Measurements from ENCODE around the gene ARL5C. TPM values are rescaled to one million over a fixed set of nuclear protein-coding genes. Genes with fewer than 3 reads are reported as not detected.

ARL5C gene
- total and polyA plus RNA-seq, 12 donors: not detected

DNA sequence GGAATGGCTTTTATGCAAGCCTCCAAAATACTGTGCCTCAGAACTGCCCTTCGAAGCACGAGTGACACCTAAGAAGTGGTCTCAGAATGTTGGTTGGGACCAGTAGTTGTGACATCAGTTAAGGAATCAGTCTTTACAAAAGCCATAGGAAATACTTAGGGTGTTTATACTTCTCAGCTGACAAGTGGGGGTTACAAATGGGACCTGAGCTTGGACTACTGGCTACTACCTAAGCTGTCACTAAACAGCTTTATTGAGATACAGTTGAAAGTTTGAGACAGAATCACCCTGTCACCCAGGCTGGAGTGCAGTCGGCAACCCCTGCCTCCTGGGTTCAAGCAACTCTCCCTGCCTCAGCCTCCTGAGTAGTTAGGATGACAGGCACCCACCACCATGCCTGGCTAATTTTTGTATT, 39.2 kb upstream of the ARL5C start:
- WGBS, 2 donors: 76 to 81% methylated on average over 3 of the region's 3 CpGs
- ATAC-seq: no peak
- no peak for DNase-seq
- H3K27ac ChIP-seq: no peak overlapping the region
- no peaks in the 10 kb centered on the region for H3K9me3 ChIP-seq
- H3K4me1 ChIP-seq: peaks cover 17 to 44% (median 33%) of the 10 kb centered on the region in 9 donors
- H3K36me3 ChIP-seq: peaks cover 0 to 44% (median 40%) of the 10 kb centered on the region in 9 donors
- TF ChIP-seq, protein P1, sequence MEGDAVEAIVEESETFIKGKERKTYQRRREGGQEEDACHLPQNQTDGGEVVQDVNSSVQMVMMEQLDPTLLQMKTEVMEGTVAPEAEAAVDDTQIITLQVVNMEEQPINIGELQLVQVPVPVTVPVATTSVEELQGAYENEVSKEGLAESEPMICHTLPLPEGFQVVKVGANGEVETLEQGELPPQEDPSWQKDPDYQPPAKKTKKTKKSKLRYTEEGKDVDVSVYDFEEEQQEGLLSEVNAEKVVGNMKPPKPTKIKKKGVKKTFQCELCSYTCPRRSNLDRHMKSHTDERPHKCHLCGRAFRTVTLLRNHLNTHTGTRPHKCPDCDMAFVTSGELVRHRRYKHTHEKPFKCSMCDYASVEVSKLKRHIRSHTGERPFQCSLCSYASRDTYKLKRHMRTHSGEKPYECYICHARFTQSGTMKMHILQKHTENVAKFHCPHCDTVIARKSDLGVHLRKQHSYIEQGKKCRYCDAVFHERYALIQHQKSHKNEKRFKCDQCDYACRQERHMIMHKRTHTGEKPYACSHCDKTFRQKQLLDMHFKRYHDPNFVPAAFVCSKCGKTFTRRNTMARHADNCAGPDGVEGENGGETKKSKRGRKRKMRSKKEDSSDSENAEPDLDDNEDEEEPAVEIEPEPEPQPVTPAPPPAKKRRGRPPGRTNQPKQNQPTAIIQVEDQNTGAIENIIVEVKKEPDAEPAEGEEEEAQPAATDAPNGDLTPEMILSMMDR (IDR thresholded peaks at IDR 0.05): no peak
- H3K27me3 ChIP-seq: peaks cover 0 to 6% (median under 1%) of the 10 kb centered on the region in 7 donors
- intact Hi-C loops (cut with DNase I): loop anchor here in 4 of 10 donors (5.0 kb wide), 1 partner anchor 37 kb away; no protein-coding TSS in a partner anchor
- no peak overlapping the region for H3K4me3 ChIP-seq

DNA sequence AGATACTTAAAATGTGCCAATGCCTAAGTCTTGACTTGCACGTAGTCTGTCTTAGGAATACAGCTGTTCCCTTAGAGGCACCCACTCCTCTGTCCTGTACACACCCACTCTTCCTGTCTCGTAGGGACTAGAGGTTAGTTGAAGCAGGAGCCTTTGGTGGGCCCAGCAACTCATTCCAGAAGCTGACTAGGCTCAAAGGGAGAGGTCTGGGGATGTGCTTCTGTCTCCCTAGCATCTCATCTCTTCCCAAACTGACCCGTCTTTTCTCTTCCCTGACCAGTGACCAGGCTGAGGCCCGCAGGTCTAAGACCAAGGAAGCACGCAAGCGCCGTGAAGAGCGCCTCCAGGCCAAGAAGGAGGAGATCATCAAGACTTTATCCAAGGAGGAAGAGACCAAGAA, 38.3 kb upstream of the ARL5C start:
- Histone ChIP-seq H3K9me3 (no peaks in the 10 kb centered on the region), H3K36me3 (peaks cover 0 to 44% (median 40%) of the 10 kb centered on the region in 9 donors), H3K27me3 (no peaks in the 10 kb centered on the region), H3K27ac (no peak overlapping the region), H3K4me1 (peaks cover 10 to 39% (median 27%) of the 10 kb centered on the region in 9 donors), H3K4me3 (no peak overlapping the region)
- DNase-seq (no peak), ATAC-seq (no peak)
- TF ChIP-seq, protein P1 (IDR thresholded peaks at IDR 0.05): no peak
- intact Hi-C loops (cut with DNase I): no loop called here
- WGBS, 2 donors: 85% methylated on average over 8 of the region's 8 CpGs

DNA sequence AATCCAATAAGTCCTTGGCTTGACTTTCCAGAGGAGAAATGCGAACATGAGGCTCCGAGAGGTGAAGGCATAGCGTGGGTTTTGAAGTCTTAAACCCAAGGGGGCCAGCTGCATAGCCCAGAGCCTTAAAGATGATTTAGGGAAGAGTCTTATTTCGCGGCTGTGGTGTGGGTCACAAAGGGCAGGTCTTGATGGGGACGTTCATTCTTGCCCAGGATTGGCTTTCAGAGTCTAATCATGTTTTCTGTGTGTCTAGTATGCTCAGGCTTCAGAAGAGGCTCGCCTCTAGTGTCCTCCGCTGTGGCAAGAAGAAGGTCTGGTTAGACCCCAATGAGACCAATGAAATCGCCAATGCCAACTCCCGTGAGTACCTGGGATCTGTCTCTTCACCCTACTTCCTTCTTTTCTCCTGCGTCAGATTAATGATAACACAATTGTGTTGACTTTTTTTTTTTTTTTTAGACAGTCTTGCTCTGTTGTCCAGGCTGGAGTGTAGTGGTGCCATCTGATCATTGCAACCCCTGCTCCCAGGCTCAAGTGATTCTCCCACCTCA, 35.1 kb upstream of the ARL5C start:
- TF ChIP-seq, protein P1 (IDR thresholded peaks at IDR 0.05): no peak
- intact Hi-C loops (cut with DNase I): no loop called here
- Histone ChIP-seq H3K9me3 (no peaks in the 10 kb centered on the region), H3K27ac (peak overlapping the region in 9 of 10 donors; percentile 89 to 98 (median 96)), H3K27me3 (no peaks in the 10 kb centered on the region), H3K36me3 (peaks cover 0 to 44% (median 40%) of the 10 kb centered on the region in 9 donors), H3K4me1 (peaks cover 8 to 58% (median 46%) of the 10 kb centered on the region in 9 donors), H3K4me3 (peak overlapping the region; percentile 77 to 100 (median 92))
- ATAC-seq (no peak), DNase-seq (no peak)
- whole genome bisulfite sequencing, 2 donors: 44 to 49% methylated on average over 11 of the region's 11 CpGs

DNA sequence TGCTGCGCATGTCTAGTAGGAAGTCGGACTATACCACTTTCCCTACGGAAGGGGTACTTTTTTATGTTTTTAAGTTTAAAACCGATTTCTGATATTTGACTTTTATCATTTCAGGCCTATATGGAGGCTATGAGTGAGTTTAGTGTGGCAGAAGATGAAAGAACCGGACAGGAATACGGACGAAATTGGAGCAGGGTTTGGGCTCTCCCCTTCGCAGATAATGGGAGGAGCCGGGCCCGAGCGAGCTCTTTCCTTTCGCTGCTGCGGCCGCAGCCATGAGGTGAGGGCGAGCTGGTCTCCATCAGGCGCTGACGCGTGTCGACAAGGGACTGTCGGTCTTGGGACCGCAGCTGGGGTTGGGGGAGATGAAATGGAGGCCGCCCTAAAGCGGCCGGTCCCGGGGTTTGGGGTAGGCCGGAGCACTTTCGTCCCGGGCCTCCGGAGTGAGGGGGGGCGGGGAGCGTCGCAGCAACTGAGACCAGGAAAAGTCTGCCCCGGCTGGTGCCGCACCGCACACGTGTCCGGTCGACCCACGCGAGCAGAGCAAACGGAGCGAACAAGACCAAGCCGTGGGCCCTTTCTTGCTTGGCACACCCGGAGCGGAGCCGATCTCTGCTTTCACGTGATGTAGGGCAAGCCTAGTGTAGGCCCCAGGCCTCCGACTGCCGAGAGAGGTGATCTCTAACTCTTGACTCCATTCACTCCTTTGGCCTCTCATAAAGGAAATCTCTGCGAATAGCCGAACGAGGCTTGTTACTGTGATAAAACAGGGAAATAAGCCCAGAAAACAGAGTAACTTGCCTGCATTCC, 34.3 kb upstream of the ARL5C start, which contains the start of gene RPL19:
RPL19 (plus strand) TSS at position 214 of the 810 bp plus-strand sequence; CDS start at position 276, 62 bp downstream.
- ATAC-seq (peak; percentile 70 to 88 (median 80)), DNase-seq (peak; percentile 78 to 79)
- peaks cover 8 to 64% (median 52%) of the 10 kb centered on the region in 9 donors for H3K4me1 ChIP-seq
- H3K36me3 ChIP-seq: peaks cover 0 to 43% (median 40%) of the 10 kb centered on the region in 9 donors
- H3K27me3 ChIP-seq: no peaks in the 10 kb centered on the region
- TF ChIP-seq, protein P1 (IDR thresholded peaks at IDR 0.05): no peak
- H3K27ac ChIP-seq: peak within 1 kb of the TSS; percentile 89 to 98 (median 96)
- WGBS, 2 donors: 0 to 1% methylated on average over 52 of the region's 52 CpGs
- no peaks in the 10 kb centered on the region for H3K9me3 ChIP-seq
- intact Hi-C loops (cut with DNase I): no loop called here
- H3K4me3 ChIP-seq: peak within 1 kb of the TSS; percentile 77 to 100 (median 92)
